Muscle of back (tissue), 13 donors: ENCODE results near the gene ZNF730. TPM values are rescaled to one million over a fixed set of nuclear protein-coding genes. Genes with fewer than 3 reads are reported as not detected.
"Not testable (repeated sequence)": the region's sequence is repeated elsewhere in the genome, so short reads cannot be mapped to it uniquely, and the experiment has no call there.

Experiments used
- DNase-seq, 3 donors: peaks; one replicate each; pipeline versions ENCODE4 v3.0.0 to v3.0.0-alpha.2; 2013
- long read RNA-seq, 9 donors: transcript quantifications; one replicate each; lab custom pipeline, GENCODE V29; 2026
- polyA plus RNA-seq, 10 donors: library from polyadenylated mRNA; unstranded; fragments of 120-200 nt; gene quantifications; one replicate each; pipeline ENCODE4 v1.2.1, GENCODE V29; 2013; ENCODE audit not compliant: insufficient read length in 10 of 10

The ZNF730 gene
- polyA plus RNA-seq: 1 to 10 TPM; 1.4 to 3.9 (median 3.0) TPM
- long read RNA-seq, donor 1: 0 reads
- long read RNA-seq, donor 2: 0 reads
- long read RNA-seq, donor 3: 0 reads
- long read RNA-seq, donor 4: 0 reads
- long read RNA-seq, donor 5: 0 reads
- long read RNA-seq, donor 6, partial matches to known transcripts: 0 of 1 reads
- long read RNA-seq, donor 6, other reads (novel, unspliced or antisense): 0 of 1 reads
- long read RNA-seq, donor 7, partial matches to known transcripts: 6 of 6 reads
- long read RNA-seq, donor 7, other reads (novel, unspliced or antisense): 0 of 6 reads
- long read RNA-seq, donor 8: 0 reads
- long read RNA-seq, donor 9: 0 reads

GRCh38 chr19:23116802-23117571 is at the start of gene ZNF730:
TSS of gene ZNF730 (plus strand) at chr19:23117025. CDS start at chr19:23117174, 149 bp downstream.
- peak; percentile 74 to 96 (median 88) for DNase-seq

DNA sequence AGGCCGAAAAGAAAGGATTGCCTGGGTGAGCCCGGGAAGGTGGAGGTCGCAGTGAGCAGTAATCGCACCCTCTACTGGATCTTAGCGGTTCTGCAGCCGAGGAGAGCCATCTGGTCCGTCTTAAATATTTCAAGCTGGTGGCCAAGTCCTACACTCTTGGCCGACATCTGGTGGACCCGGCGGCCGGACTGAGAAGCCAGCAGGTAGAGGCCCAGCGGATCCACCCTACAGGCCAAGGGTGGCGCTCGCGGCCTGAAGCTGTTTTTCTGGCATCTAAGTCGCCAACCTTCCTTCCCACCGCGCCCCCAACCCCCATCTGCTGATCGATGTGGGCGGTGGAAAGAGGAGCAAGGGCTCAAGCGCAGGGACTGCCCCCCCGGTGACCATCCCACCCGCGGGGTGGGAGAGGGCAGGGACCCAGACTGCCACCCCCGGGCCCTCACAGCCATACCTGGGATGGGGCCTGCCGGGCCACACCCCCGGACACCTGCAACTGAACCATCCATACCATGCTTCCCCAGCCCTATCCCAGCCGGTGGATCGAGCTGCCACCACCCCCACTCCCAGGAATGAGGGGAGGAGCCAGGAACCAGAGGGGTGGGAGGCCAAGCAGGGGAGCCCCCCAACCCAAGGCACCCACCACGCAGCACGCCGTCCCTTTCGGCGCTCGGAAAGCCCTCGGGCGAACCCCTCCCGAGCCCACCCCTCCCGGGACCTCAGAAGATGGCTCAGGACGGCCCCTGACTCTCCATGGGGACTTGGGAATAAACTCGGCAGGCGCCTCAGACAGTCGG is 46.3 kb upstream of the ZNF730 start:
- peak; percentile 40 to 77 (median 62) for DNase-seq

- DNase-seq: peak; percentile 32 to 74 (median 34)
These were observed 45.7 kb upstream of the ZNF730 start for GRCh38 chr19:23071147-23071511.

GRCh38 chr19:23075031-23075733 is 41.6 kb upstream of the ZNF730 start:
- DNase-seq: peak; percentile 67 to 91 (median 77)

DNA sequence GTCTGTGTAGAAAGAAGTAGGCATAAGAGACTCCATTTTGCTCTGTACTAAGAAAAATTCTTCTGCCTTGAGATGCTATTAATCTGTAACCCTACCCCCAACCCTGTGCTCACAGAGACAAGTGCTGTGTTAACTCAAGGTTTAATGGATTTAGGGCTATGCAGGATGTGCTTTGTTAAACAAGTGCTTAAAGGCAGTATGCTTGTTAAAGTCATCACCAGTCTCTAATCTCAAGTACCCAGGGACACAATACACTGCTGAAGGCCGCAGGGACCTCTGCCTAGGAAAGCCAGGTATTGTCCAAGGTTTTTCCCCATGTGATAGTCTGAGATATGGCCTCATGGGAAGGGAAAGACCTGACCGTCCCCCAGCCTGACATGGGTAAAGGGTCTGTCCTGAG is 39.0 kb upstream of the ZNF730 start:
- DNase-seq: not testable (repeated sequence)

DNA sequence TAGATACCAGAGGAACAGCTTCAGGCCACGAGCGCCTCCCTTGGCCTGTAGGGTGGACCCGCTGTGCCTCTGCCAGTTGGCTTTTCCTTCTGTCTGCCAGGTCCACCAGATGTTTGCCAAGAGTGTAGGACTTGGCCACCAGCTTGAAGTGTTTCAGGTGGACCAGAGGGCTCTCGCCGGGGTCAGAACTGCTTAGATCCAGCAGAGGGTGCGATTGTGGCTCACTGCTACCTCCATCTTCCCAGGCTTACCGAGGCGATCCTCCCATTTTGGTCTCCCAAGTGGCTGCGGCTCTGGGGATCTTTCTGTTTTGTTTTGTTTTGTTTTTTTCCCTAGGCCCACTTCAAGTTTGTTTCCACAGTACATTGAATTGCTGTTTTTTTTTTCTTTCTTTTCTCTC is 23.0 kb upstream of the ZNF730 start:
- DNase-seq: no peak

GRCh38 chr19:23095418-23095817 is 21.4 kb upstream of the ZNF730 start:
- DNase-seq: no peak

- no peak for DNase-seq
These were observed 18.5 kb upstream of the ZNF730 start for GRCh38 chr19:23098286-23098685.

GRCh38 chr19:23098988-23099387 is 17.8 kb upstream of the ZNF730 start:
- no peak for DNase-seq

DNA sequence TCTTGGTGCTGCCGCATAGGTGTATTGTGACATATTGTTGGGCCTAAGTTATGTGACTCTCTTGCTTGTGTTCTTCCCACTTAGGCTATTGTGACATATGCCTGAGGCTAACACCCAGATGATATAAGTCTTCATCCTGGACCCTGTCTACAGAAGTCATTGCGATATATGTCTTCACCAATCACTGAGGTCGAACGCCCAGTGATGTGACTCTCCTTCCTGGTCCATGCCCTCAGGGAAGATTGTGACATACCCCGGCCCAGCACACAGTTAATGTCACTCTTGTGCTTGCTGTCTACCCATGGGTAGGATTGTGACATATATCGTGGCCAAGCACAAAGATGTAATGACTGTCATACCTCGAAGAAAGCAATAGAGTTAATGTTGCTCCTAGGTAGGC is 16.9 kb upstream of the ZNF730 start:
- no peak for DNase-seq

DNA sequence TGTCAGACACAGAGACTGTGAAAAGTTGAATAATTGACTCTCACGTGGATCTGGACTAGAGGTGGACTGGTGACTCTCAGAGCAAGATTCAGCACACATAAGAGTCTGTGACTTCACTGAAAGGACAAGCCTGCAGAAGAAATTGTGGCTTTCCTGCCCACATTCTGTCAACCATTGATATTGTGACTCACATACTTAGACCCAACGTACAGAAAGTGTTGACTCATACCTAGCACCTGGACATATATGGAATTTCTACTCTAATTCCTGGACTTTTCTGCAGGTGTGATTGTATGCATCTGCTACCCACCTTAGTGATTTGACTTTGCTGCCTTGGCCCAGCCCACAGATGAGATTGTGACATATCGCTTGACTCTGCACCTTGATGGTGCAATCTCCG is 15.6 kb upstream of the ZNF730 start:
- DNase-seq: no peak

DNA sequence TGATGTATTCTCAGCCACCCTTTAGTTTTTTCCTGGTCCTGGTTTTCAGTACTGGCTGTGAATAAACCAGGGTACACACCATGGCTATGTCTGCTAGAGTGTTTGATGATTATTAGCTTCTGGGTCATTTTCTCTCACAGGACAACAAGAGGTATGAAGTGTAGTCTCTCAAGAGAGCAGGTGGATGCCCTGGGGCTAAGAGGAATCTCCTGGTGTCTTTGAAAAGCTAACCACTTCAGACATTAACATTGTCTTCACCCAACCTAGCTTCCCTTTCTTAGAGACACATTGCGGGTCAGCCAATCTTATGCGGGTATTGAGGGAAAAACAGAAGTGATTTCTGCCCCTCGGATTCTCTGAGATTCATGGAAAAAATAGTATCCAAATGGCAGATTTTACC is 1.6 kb downstream of the ZNF730 start:
- no peak for DNase-seq

DNA sequence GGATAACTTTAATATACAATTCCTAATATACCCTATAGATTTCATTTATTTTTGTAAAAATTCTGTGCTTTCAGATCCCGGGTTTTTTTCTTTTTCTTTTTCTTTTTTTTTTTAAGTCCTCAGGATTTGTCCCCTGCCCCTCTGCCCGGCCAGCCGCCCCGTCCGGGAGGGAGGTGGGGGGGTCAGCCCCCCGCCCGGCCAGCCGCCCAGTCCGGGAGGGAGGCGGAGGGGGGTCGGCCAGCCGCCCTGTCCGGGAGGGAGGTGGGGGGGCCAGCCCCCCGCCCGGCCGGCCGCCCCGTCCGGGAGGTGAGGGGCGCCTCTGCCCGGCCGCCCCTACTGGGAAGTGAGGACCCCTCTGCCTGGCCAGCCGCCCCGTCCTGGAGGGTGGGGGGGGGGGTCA is 17.4 kb downstream of the ZNF730 start:
- not testable (repeated sequence) for DNase-seq

DNA sequence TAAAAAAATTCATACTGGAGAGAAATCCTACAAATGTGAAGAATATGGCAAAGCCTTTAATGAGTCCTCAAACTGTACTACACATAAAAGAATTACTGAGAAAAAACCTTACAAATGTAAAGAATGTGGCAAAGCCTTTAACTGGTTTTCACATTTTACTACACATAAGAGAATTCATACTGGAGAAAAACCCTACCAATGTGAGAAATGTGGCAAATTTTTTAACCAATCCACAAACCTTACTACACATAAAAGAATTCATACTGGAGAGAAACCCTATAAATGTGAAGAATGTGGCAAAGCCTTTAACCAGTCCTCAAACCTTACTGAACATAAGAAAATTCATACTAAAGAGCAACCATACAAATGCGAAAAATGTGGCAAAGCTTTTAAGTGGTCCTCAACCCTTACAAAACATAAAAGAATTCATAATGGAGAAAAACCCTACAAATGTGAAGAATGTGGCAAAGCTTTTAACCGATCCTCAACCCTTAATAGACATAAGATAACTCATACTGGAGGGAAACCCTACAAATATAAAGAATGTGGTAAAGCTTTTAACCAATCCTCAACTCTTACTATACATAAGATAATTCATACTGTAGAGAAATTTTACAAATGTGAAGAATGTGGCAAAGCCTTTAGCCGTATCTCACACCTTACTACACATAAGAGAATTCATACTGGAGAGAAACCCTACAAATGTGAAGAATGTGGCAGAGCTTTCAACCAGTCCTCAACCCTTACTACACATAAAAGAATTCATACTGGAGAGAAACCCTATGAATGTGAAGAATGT is 29.0 kb downstream of the ZNF730 start:
- no peak for DNase-seq

DNA sequence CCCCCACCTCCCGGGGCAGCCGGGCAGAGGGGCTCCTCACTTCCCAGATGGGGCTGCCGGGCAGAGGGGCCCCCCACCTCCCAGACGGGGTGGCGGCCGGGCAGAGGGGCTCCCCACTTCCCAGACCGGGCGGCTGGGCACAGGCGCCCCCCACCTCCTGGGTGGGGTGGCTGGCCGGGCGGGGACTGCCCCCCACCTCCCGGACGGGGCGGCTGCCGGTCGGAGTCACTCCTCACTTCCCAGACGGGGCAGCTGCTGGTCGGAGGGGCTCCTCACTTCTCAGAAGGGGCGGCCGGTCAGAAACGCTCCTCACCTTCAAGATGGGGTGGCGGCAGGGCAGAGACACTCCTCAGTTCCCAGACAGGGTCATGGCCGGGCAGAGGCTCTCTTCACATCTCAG is 43.9 kb downstream of the ZNF730 start:
- DNase-seq: no peak

DNA sequence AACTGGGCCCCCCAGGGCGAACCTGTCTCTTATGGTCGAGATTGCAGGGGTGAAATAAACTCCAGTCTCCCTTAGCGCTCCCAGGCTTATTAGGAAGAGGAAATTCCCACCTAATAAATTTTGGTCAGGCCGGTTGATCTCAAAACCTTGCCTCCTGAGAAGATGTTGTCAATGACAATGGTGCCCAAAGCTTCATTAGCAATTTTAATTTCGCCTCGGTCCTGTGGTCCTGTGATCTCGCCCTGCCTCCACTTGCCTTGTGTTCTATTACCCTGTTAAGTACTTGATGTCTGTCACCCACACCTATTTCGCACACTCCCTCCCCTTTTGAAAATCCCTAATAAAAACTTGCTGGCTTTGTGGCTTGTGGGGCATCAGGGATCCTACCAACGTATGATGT is 51.5 kb downstream of the ZNF730 start:
- DNase-seq: not testable (repeated sequence)

DNA sequence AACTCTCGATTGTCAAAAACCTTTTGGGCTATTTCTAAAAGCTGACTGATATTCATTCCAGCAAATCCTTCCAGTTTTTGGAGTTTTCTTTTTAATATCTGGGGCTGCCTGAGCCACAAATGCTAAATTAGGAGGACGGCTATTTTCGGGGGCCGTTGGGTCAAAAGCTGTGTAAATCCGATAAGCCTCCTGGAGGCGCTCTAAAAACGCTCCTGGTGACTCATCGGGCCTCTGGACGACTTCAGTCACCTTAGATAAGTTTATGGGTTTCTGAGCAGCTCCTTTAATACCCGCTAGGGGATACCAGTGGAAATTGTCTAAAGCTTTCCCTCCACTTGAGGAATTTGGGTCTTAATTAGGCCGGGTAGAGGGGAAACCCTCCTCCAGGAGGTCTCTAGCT is 66.4 kb downstream of the ZNF730 start:
- no peak for DNase-seq

DNA sequence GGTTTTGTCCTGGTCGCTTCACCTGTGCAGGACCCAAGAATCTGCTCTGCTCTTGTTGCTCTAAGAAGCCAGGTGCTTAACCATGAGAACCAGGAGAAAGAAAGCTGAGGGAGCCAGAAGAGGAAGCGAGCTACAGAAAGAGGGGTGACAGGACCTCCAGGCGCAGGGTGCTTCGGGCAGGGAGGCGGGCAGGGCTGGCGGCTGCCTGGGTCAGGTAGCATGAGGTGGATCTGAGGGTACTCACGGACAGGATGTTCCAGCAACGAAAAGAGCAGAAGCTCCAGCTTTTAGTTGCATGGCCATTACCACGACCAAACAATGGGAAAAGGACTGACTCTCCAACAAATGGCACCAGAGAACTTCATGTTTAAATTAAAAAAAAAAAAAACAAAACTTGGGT is 73.5 kb downstream of the ZNF730 start:
- DNase-seq: no peak
